Endothelial cell (in vitro differentiated cells): Measurements from ENCODE around the gene TELO2. TPM values are rescaled to one million over a fixed set of nuclear protein-coding genes. Genes with fewer than 3 reads are reported as not detected.
"Not testable (repeated sequence)": the region's sequence is repeated elsewhere in the genome, so short reads cannot be mapped to it uniquely, and the experiment has no call there.

Experiments
- DNase-seq: peaks from one replicate; pipeline ENCODE4 v3.0.0; 2021; ENCODE audit warnings: low spot score
- H3K27ac Mint-ChIP-seq: one replicate; pipeline ENCODE4 v1.8.0; 2021; ENCODE audit warnings: mixed read lengths, inconsistent platforms; ENCODE audit not compliant: unreplicated experiment
- H3K27me3 Mint-ChIP-seq: one replicate; pipeline ENCODE4 v1.8.0; 2021; ENCODE audit warnings: mild to moderate bottlenecking, moderate library complexity, mixed read lengths, inconsistent platforms; ENCODE audit not compliant: unreplicated experiment
- H3K36me3 Mint-ChIP-seq: one replicate; pipeline ENCODE4 v1.8.0; 2021; ENCODE audit warnings: mild to moderate bottlenecking, low read depth, mixed read lengths, inconsistent platforms; ENCODE audit not compliant: unreplicated experiment
- H3K4me1 Mint-ChIP-seq: one replicate; pipeline ENCODE4 v1.8.0; 2021; ENCODE audit warnings: mild to moderate bottlenecking, mixed read lengths, inconsistent platforms; ENCODE audit not compliant: unreplicated experiment
- H3K4me3 Mint-ChIP-seq: one replicate; pipeline ENCODE4 v1.8.0; 2021; ENCODE audit warnings: mild to moderate bottlenecking, mixed read lengths, inconsistent platforms; ENCODE audit not compliant: unreplicated experiment
- H3K9me3 Mint-ChIP-seq: one replicate; pipeline ENCODE4 v1.8.0; 2021; ENCODE audit warnings: mixed read lengths, inconsistent platforms; ENCODE audit not compliant: unreplicated experiment
- total RNA-seq: library from RNA; stranded (reverse); fragmentation: NEBNext Ultra II Directional; extraction: Animal tissue kit (Norgen Biotek cat#: 25700); gene quantifications from one replicate; pipeline ENCODE4 v1.2.1, GENCODE V29; 2021; ENCODE audit not compliant: unreplicated experiment
- TF ChIP-seq, protein P1 (sequence below): fragments of 200-600 bp; sonication (generic); IDR thresholded peaks from one replicate; pipeline ENCODE4 v1.5.0; 2021; ENCODE audit warnings: antibody characterized with exemption; ENCODE audit not compliant: unreplicated experiment

TELO2 gene
- total RNA-seq, 1 donor from 2014 or later = 64.5 TPM

DNA sequence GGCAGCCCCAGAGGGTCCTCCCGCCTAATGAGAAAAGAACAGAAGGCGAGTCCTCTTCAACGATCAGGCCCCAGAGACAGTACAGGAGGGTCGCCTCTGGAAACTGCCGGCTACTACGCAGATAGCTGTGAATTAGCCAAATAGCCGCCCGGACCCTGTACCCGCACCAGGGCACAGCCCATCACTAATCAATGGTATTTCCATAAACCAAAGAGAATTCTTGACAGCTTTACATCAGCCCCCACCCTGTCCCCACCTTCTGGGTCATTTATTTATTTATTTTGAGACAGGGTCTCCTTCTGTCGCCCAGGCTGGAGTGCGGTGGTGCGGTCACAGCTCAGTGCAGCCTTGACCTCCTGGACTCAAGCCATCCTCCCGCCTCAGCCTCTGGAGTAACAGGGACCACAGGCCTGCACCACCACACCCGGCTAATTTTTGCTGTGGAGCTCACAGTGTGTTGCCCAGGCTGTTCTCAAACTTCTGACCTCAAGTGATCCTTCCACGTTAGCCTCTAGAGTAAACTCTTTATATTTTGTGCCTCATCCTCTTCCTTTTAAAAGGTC lies 17.5 kb upstream of the TELO2 start:
- no peak for DNase-seq
- peaks cover 3% of the 10 kb centered on the region for H3K36me3 Mint-ChIP-seq
- peak overlapping the region; percentile 86 for H3K4me3 Mint-ChIP-seq
- H3K4me1 Mint-ChIP-seq = peaks cover 28% of the 10 kb centered on the region
- H3K27ac Mint-ChIP-seq = peak overlapping the region; percentile 84
- H3K27me3 Mint-ChIP-seq = peaks cover 15% of the 10 kb centered on the region
- TF ChIP-seq, protein P1, sequence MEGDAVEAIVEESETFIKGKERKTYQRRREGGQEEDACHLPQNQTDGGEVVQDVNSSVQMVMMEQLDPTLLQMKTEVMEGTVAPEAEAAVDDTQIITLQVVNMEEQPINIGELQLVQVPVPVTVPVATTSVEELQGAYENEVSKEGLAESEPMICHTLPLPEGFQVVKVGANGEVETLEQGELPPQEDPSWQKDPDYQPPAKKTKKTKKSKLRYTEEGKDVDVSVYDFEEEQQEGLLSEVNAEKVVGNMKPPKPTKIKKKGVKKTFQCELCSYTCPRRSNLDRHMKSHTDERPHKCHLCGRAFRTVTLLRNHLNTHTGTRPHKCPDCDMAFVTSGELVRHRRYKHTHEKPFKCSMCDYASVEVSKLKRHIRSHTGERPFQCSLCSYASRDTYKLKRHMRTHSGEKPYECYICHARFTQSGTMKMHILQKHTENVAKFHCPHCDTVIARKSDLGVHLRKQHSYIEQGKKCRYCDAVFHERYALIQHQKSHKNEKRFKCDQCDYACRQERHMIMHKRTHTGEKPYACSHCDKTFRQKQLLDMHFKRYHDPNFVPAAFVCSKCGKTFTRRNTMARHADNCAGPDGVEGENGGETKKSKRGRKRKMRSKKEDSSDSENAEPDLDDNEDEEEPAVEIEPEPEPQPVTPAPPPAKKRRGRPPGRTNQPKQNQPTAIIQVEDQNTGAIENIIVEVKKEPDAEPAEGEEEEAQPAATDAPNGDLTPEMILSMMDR = no peak
- no peaks in the 10 kb centered on the region for H3K9me3 Mint-ChIP-seq

DNA sequence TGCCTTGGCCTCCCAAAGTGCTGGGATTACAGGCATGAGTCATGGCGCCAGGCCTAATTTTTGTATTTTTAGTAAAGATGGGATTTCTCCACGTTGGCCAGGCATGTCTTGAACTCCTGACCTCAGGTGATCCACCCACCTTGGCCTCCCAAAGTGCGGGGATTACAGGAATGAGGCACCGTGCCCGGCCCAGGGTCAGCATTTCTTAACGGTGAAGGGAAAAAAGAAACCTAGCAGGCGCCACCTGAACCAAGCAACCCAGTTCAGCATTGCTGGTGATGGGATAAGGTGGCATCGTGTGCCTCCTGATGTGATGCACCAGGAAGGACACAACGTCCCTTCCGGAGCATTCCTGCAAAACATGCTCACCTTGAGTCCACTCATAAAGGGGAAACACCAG lies 16.1 kb upstream of the TELO2 start:
- Mint-ChIP-seq H3K27ac (no peak overlapping the region), H3K27me3 (peaks cover 15% of the 10 kb centered on the region), H3K4me1 (peaks cover 16% of the 10 kb centered on the region), H3K36me3 (peaks cover 3% of the 10 kb centered on the region), H3K4me3 (no peak overlapping the region), H3K9me3 (no peaks in the 10 kb centered on the region)
- TF ChIP-seq, protein P1 = no peak
- DNase-seq = no peak

DNA sequence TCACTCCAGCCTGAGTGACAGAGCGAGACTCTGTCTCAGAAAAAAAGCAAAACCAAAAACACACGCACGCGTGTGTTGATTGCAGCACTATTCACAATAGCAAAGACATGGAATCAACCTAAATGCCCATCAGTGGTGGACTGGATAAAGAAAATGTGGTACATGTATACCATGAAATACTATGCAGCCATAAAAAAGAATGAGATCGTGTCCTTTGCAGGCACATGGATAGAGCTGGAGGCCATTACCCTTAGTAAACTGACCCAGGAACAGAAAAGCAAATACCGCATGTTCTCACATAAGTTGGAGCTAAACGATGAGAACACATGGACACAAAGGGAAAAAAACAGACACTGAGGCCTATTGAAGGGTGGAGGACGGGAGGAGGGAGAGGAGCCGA lies 14.2 kb upstream of the TELO2 start:
- H3K9me3 Mint-ChIP-seq, H3K27ac Mint-ChIP-seq, H3K4me3 Mint-ChIP-seq, H3K36me3 Mint-ChIP-seq, DNase-seq: not testable (repeated sequence)
- Mint-ChIP-seq H3K4me1 (peaks cover 11% of the 10 kb centered on the region), H3K27me3 (peaks cover 15% of the 10 kb centered on the region)

DNA sequence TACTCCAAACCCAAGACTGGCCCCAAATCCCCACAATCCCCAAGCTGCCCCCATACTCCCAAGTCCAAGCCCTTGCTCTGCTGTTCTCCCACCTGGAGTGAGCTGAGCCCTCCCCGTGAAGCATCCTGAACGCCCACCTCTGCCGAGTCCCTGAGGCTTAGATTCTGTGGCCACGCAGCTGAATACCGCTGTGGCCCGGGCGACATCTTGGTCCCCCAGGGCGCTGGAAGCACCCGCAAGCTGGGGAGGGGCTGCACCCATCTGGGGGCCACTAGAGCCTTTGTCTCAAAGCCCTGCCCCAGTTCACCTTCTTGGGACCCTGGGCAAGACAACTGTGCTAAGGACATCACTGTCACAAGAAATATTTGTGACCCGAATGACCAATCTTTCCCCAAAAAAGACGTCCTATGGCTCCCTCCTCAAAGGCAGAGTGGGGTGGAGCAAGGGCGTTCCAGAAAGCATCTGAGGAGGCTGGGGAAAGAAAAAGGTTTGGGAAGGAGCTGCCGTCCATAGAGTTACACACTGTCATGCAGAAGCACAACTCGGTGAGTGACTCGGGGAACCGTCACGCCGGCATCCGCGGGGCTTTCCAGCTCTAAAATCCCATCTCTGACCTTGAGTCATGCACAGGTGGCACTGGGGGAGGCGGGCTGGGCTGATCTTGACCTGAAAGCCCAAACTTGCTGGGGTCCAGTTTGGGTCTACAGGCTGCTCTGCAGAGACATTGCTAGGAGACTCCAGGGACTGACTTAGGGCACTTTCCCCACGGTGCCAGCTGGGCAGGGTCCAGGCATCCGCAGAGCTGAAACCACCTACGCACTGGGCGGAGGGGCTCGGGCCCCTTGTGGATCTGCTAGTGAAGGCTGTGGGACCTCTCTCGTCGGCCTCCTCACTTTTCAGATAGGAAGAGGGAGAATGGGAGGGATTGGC lies 11.0 kb upstream of the TELO2 start:
- Mint-ChIP-seq H3K27ac (no peak overlapping the region), H3K27me3 (peaks cover 12% of the 10 kb centered on the region), H3K9me3 (no peaks in the 10 kb centered on the region), H3K4me3 (no peak overlapping the region), H3K36me3 (peaks cover 3% of the 10 kb centered on the region), H3K4me1 (no peaks in the 10 kb centered on the region)
- no peak for DNase-seq
- TF ChIP-seq, protein P1 = no peak

DNA sequence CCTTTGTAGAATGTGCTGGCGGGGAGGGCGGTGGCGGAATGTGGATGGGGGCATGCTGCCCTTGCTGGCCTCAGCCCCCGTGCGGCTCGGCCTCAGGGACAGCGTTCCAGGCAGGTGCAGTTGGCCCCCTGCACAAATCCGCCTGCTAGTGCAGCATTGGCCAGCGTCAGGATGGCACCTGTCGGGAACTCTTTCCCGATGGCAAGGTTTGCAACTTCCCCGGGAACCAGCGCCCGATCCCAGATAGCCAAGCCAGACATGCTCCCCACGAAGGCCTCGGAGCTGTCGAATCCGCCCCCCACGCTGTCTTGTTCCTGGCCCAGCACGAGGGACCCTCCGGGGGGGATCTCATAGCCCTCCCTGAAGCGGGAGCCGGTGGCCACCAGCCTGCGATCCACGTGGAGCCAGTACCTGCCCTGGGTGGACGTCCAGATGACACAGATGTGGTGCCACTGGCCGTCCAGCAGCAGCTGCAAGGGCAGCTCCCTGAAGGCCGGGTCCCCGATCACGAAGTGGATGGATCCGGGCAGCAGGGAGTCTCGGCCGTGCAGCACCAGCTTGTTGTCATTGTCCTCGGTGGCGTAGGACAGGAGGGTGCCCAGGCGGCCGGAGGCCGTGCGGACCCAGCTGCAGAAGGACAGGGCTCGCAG lies 7.2 kb upstream of the TELO2 start:
- TF ChIP-seq, protein P1 = no peak
- Mint-ChIP-seq H3K27me3 (peaks cover 7% of the 10 kb centered on the region), H3K4me1 (peaks cover 4% of the 10 kb centered on the region), H3K9me3 (no peaks in the 10 kb centered on the region), H3K36me3 (no peaks in the 10 kb centered on the region), H3K27ac (no peak overlapping the region), H3K4me3 (no peak overlapping the region)
- DNase-seq = no peak
